SW480 (cell line): ENCODE data around the gene LGI2.

Source experiments
- DNase-seq: peaks from one replicate; pipeline ENCODE4 v3.0.0-alpha.2; 2016; ENCODE audit warnings: low spot score

Gene LGI2

GRCh38 chr4:24966076-24966475 is 64.7 kb downstream of the LGI2 start:
- DNase-seq: no peak

DNA sequence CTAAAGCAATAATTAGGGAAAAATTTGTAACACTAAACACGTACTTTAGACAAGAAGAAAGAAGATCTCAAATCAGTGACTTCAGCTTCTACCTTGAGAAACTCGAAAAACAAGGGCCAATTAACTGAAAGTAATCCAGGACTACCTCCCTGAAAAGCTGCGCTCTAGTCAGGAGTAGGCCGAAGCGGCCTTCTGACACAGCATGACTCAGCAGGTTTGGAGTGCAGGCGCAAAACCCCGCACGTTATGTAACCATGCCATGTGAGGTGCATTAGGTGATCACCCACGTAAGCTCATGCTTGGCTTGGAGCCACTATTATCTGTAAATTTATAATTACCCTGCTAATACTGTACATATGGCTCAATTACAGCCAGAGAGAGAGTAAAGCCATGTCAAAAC is 65.1 kb downstream of the LGI2 start:
- no peak for DNase-seq

DNA sequence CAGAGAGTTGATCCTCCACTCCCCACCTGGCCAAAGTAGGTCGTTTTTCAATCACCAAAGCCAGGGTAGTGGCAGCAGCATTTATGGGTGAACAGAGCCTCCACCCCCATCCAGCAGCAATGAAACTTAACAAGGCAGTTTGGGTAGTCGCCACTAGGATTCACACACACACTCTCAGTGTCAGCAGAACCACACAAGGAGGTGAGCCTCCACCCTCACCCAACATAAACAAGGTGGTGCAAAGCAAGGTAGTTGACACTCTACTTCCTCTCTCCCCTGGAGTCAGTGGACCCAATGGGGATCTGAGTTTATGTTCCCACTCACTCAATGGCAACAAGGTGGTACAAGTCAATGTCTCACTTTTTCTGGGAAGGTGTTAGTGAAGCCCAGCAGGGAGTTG is 67.5 kb downstream of the LGI2 start:
- no peak for DNase-seq

DNA sequence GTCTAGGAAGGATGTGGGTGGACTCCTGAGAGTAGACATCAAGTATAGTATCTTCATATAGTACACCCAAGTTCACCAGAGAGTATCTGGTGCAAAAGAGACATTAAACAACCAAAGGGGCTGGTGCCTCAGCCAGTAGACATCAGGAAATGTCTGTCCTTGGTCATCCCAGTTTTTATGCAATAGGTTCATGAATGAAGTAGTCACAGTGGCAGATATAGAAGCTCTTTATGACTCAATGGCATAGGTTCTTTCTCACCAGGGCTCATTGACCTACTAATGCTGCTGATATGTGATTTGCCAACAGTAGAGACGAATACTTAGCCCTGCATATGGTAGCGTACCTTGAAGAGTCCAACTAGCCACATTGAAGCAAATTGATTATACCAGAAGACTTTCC is 72.9 kb downstream of the LGI2 start:
- DNase-seq: no peak

- no peak for DNase-seq
Observed at GRCh38 chr4:24956763-24957162, 74.0 kb downstream of the LGI2 start.

- DNase-seq: no peak
Observed at GRCh38 chr4:24956091-24956490, 74.7 kb downstream of the LGI2 start.

DNA sequence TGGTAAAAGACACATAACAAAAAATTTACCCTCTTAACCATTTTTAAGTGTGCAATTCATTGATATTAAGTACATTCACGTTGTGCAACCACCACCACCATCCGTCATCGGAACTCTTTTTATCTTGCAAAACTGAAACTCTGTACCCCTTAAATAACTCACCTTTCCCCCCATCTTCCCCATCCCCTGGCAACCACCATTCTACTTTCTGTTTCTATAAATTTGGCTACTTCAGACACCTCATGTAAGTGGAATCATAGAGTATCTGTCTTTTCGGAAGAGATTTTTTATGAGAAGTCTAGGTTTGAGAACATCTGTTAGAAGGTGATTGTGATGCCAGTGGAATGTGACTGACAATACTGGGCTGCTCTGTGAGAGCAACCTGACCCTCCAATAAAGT is 78.1 kb downstream of the LGI2 start:
- DNase-seq: no peak

DNA sequence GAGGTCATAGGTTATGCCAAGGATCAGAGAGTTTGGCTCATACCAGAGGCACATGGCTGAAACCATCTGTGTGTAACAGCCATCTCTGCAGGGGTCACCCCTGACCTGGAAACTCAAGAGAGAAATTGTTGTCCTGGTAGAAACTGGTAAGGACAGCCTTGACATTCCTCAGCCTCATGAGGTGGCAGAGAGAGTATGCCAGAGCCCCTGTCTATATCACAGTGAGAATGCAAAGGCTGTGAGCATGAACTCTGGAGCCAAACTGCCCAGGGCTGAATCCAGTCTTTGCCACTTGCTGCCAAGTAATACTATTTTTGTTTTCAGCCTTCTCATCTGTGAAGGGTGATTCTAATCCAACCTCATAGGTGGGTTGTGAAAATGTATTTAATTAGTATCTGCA is 80.8 kb downstream of the LGI2 start:
- no peak for DNase-seq
